HepG2 (cell line): Measurements from ENCODE around the gene LINC00237. TPM values are rescaled to one million over a fixed set of nuclear protein-coding genes. Genes with fewer than 3 reads are reported as not detected.

ENCODE experiments used
- ATF7-NPFF ChIP-seq: sonication (generic); formaldehyde crosslinking; IDR thresholded peaks from 2 replicates; pipeline ENCODE4 v1.8.1; 2023; ENCODE audit warnings: mild to moderate bottlenecking, low read depth, missing genetic modification reagents, moderate library complexity
- FOXK1 ChIP-seq: sonication (generic); formaldehyde crosslinking; IDR thresholded peaks from 2 replicates; pipeline ENCODE4 v1.4.0; 2020; ENCODE audit warnings: low read depth, missing genetic modification reagents, borderline replicate concordance
- MEF2D ChIP-seq: sonication (generic); formaldehyde crosslinking; IDR thresholded peaks from 2 replicates; pipeline ENCODE4 v1.5.1; 2020; ENCODE audit warnings: mild to moderate bottlenecking, missing genetic modification reagents
- MZF1 ChIP-seq: sonication (generic); formaldehyde crosslinking; IDR thresholded peaks from 2 replicates; pipeline ENCODE4 v1.8.1; 2023; ENCODE audit warnings: mild to moderate bottlenecking, missing genetic modification reagents, borderline replicate concordance
- PITX1 ChIP-seq: sonication (generic); formaldehyde crosslinking; IDR thresholded peaks from 2 replicates; pipeline ENCODE4 v1.5.1; 2020; ENCODE audit warnings: mild to moderate bottlenecking, missing genetic modification reagents
- PTBP1 ChIP-seq: fragments of 200-400 bp; formaldehyde crosslinking; IDR thresholded peaks from 2 replicates; pipeline ENCODE4 v1.6.1; 2018; ENCODE audit warnings: low read length, low read depth; ENCODE audit not compliant: poor library complexity, severe bottlenecking
- SRF ChIP-seq: IDR thresholded peaks from 2 replicates; pipeline ENCODE4 v1.6.1; 2011; ENCODE audit warnings: mild to moderate bottlenecking, low read depth, low read length, moderate library complexity
- TCF12 ChIP-seq, 2 experiments: fragments of 450-650 bp in 1 of 2; sonication (generic) in 1 of 2; formaldehyde crosslinking in 1 of 2; IDR thresholded peaks; 2 replicates each; pipeline versions ENCODE4 v1.6.1 to v1.8.0; 2017 to 2022; ENCODE audit warnings: antibody characterized with exemption in 1 of 2, mild to moderate bottlenecking in 1 of 2, missing genetic modification reagents in 1 of 2, moderate library complexity in 1 of 2
- ZIK1 ChIP-seq: sonication (generic); formaldehyde crosslinking; IDR thresholded peaks from 2 replicates; pipeline ENCODE4 v1.5.0; 2020; ENCODE audit warnings: mild to moderate bottlenecking, low read depth, missing genetic modification reagents, borderline replicate concordance
- ZKSCAN5 ChIP-seq: sonication (generic); formaldehyde crosslinking; IDR thresholded peaks from 2 replicates; pipeline ENCODE4 v1.5.1; 2020; ENCODE audit warnings: mild to moderate bottlenecking, missing genetic modification reagents
- ZMAT3 ChIP-seq: sonication (generic); formaldehyde crosslinking; conservative IDR thresholded peaks from 2 replicates; pipeline ENCODE4 v1.7.0; 2021; ENCODE audit warnings: missing genetic modification reagents
- ZNF253 ChIP-seq: sonication (generic); formaldehyde crosslinking; IDR thresholded peaks from 2 replicates; pipeline ENCODE4 v1.8.0; 2022; ENCODE audit warnings: mild to moderate bottlenecking, missing genetic modification reagents, borderline replicate concordance
- ZNF33B ChIP-seq: sonication (generic); formaldehyde crosslinking; IDR thresholded peaks from 2 replicates; pipeline ENCODE4 v1.5.1; 2020; ENCODE audit warnings: mild to moderate bottlenecking, missing genetic modification reagents
- ZNF460 ChIP-seq: sonication (generic); formaldehyde crosslinking; IDR thresholded peaks from 2 replicates; pipeline ENCODE4 v1.5.1; 2020; ENCODE audit warnings: missing genetic modification reagents, mild to moderate bottlenecking, borderline replicate concordance
- ZNF713 ChIP-seq: sonication (generic); formaldehyde crosslinking; IDR thresholded peaks from 2 replicates; pipeline ENCODE4 v1.4.0; 2020; ENCODE audit warnings: mild to moderate bottlenecking, missing genetic modification reagents
- ZNF775 ChIP-seq: sonication (generic); formaldehyde crosslinking; IDR thresholded peaks from 2 replicates; pipeline ENCODE4 v1.4.0; 2020; ENCODE audit warnings: missing genetic modification reagents, mild to moderate bottlenecking, moderate library complexity, borderline replicate concordance
- ZSCAN9 ChIP-seq: IDR thresholded peaks from 2 replicates; pipeline ENCODE4 v1.6.1; 2016; ENCODE audit warnings: borderline replicate concordance
- polyA plus RNA-seq, 8 experiments: library from polyadenylated mRNA; depleted of rRNA in 3 of 8; stranded (reverse) in 7 of 8; unstranded in 1 of 8; fragments of >200 nt; fragmentation: Illumina TruSeq in 4 of 8; extraction: Trizol in 4 of 8; gene quantifications; 2 replicates each; pipeline versions ENCODE4 v1.2.1 to v1.2.3, GENCODE V29; 2011 to 2016; ENCODE audit warnings: low read depth in 4 of 8, missing spikeins in 1 of 8, mixed read lengths in 1 of 8; ENCODE audit not compliant: insufficient read depth in 1 of 8
- total RNA-seq, 5 experiments: library from RNA; depleted of rRNA; stranded (reverse); fragments of >200 nt; fragmentation: Illumina TruSeq; extraction: Trizol; gene quantifications; 2 replicates each; pipeline ENCODE4 v1.2.3, GENCODE V29; 2016; ENCODE audit warnings: low read depth in 1 of 5
- TF ChIP-seq, protein P1 (sequence below): sonication (generic); formaldehyde crosslinking; IDR thresholded peaks from 2 replicates; pipeline ENCODE4 v1.8.0; 2022; ENCODE audit warnings: mild to moderate bottlenecking, missing genetic modification reagents, borderline replicate concordance
- TF ChIP-seq, protein P2 (sequence below): sonication (generic); formaldehyde crosslinking; IDR thresholded peaks from 2 replicates; pipeline ENCODE4 v1.5.1; 2020; ENCODE audit warnings: mild to moderate bottlenecking, missing genetic modification reagents, borderline replicate concordance
- TF ChIP-seq, protein P3 (sequence below): IDR thresholded peaks from 2 replicates; pipeline ENCODE4 v1.6.1; 2016; ENCODE audit warnings: low read depth, control low read depth

Gene LINC00237
- total and polyA plus RNA-seq, 2 of the 13 experiments (the other 11 are each of a cell fraction or from before 2014, with no cell fraction given): not detected

DNA sequence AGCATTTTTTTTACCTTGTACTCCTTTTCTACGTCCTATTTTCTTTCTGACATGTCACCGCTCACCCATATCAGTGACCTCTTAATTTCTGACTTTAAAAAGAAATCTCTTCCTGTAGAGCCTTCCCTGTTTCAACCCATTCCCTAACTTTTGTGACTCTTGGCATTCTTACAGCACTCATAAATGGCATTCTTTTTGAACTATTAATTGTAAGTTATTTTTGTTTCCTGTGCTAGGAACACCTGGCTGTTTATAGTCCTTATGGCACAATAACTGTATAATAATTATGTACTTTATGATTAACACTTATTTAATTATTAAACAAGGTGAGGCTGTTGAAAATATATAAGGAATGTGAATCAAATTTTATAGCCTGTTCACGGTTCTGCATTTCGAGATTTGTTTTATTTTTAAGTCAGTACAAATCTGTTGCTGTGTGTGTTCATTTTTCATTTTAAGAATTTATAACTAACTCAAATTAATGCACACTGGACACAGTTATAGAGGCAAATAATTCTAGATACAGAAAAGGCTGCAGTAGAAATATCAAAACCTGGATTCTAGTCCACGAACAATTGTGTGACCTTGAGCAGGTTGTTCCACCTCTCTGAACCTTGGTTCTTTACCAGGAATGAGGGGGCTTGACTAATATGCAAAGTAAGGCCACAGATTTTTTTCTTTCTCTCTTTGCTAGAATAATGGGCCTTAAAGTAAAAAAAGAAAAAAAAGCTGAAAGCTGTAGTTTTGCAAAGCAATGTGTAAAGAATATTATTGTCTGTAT is 21.2 kb upstream of the LINC00237 start (continued):
- TF ChIP-seq MEF2D (CRISPR knock-in tag) (no peak), ZMAT3 (no peak), MZF1 (CRISPR knock-in tag) (no peak), ZNF253 (CRISPR knock-in tag) (no peak), PITX1 (CRISPR knock-in tag) (no peak), PTBP1 (no peak), ATF7-NPFF (no peak), ZSCAN9 (CRISPR knock-in tag) (no peak), ZNF713 (CRISPR knock-in tag) (no peak), ZKSCAN5 (no peak), ZNF775 (CRISPR knock-in tag) (no peak), FOXK1 (no peak), TCF12 (IDR thresholded peaks at IDR 0.05) (no peak), TCF12 (CRISPR knock-in tag; IDR thresholded peaks at IDR 0.05) (no peak), SRF (no peak), ZNF33B (CRISPR knock-in tag) (no peak), ZNF460 (CRISPR knock-in tag) (no peak), ZIK1 (CRISPR knock-in tag) (no peak)
- TF ChIP-seq, protein P1, sequence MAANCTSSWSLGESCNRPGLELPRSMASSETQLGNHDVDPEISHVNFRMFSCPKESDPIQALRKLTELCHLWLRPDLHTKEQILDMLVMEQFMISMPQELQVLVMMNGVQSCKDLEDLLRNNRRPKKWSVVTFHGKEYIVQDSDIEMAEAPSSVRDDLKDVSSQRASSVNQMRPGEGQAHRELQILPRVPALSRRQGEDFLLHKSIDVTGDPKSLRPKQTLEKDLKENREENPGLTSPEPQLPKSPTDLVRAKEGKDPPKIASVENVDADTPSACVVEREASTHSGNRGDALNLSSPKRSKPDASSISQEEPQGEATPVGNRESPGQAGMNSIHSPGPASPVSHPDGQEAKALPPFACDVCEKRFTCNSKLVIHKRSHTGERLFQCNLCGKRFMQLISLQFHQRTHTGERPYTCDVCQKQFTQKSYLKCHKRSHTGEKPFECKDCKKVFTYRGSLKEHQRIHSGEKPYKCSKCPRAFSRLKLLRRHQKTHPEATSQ (CRISPR knock-in tag): no peak
- TF ChIP-seq, protein P2, sequence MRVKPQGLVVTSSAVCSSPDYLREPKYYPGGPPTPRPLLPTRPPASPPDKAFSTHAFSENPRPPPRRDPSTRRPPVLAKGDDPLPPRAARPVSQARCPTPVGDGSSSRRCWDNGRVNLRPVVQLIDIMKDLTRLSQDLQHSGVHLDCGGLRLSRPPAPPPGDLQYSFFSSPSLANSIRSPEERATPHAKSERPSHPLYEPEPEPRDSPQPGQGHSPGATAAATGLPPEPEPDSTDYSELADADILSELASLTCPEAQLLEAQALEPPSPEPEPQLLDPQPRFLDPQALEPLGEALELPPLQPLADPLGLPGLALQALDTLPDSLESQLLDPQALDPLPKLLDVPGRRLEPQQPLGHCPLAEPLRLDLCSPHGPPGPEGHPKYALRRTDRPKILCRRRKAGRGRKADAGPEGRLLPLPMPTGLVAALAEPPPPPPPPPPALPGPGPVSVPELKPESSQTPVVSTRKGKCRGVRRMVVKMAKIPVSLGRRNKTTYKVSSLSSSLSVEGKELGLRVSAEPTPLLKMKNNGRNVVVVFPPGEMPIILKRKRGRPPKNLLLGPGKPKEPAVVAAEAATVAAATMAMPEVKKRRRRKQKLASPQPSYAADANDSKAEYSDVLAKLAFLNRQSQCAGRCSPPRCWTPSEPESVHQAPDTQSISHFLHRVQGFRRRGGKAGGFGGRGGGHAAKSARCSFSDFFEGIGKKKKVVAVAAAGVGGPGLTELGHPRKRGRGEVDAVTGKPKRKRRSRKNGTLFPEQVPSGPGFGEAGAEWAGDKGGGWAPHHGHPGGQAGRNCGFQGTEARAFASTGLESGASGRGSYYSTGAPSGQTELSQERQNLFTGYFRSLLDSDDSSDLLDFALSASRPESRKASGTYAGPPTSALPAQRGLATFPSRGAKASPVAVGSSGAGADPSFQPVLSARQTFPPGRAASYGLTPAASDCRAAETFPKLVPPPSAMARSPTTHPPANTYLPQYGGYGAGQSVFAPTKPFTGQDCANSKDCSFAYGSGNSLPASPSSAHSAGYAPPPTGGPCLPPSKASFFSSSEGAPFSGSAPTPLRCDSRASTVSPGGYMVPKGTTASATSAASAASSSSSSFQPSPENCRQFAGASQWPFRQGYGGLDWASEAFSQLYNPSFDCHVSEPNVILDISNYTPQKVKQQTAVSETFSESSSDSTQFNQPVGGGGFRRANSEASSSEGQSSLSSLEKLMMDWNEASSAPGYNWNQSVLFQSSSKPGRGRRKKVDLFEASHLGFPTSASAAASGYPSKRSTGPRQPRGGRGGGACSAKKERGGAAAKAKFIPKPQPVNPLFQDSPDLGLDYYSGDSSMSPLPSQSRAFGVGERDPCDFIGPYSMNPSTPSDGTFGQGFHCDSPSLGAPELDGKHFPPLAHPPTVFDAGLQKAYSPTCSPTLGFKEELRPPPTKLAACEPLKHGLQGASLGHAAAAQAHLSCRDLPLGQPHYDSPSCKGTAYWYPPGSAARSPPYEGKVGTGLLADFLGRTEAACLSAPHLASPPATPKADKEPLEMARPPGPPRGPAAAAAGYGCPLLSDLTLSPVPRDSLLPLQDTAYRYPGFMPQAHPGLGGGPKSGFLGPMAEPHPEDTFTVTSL: peak; percentile 67; the same call in 1 of the 2 replicates
- TF ChIP-seq, protein P3, sequence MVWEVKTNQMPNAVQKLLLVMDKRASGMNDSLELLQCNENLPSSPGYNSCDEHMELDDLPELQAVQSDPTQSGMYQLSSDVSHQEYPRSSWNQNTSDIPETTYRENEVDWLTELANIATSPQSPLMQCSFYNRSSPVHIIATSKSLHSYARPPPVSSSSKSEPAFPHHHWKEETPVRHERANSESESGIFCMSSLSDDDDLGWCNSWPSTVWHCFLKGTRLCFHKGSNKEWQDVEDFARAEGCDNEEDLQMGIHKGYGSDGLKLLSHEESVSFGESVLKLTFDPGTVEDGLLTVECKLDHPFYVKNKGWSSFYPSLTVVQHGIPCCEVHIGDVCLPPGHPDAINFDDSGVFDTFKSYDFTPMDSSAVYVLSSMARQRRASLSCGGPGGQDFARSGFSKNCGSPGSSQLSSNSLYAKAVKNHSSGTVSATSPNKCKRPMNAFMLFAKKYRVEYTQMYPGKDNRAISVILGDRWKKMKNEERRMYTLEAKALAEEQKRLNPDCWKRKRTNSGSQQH: no peak
